ENCODE data around the gene SERPINB6.
A peak's percentile ranks its signal among the peaks of the same experiment; 100 is the strongest.

Gene SERPINB6

DNA sequence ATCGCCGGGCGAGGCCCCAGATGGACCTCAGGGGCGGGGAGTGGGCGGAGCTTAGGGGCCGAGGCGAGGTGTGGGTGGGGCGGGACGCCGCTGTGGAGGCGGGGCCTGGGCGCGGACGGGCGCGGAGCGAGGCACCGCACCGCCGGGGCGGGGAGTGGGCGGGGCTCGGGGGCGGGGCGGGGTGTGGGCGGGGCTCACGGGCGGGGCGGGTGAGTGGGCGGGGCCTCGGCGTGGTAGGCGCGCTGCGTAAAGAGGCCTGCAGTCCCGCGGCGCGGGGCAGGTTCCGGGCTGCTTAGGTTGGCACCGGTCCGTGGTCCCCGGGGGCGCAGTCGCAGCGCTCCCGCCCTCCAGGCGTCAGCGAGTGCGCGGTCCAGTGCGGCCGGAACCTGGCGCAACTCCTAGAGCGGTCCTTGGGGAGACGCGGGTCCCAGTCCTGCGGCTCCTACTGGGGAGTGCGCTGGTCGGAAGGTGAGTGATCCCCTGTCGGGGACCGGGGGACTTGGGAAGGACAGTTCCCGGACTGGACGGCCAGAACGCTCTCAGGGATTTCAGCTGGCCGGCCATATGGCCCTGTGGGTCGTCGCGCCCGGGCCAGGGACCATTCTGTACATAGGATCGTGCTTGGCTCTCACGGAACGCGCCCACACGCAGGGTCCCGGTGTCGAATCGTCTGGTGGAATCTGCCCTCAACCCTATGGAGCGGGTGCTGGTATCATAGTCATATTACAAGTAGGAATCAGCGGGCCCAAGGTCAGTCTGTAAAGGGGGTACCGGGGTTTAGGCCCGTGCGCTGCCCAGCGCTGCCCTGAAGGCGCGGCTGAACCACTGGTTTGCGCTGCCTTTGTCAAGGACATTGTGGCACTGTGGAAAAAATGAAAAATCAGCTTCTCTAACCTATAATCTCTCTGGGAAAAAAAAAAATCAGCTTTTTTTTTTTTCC is 28.5 kb upstream of the SERPINB6 start, which contains the start of gene NQO2:
TSS of gene NQO2 (plus strand) at position 277 of the 940 bp plus-strand sequence. CDS start 6,659 bp downstream, outside the sequence.
- DNase-seq (ENCODE audit: low spot score): peak; percentile 91

DNA sequence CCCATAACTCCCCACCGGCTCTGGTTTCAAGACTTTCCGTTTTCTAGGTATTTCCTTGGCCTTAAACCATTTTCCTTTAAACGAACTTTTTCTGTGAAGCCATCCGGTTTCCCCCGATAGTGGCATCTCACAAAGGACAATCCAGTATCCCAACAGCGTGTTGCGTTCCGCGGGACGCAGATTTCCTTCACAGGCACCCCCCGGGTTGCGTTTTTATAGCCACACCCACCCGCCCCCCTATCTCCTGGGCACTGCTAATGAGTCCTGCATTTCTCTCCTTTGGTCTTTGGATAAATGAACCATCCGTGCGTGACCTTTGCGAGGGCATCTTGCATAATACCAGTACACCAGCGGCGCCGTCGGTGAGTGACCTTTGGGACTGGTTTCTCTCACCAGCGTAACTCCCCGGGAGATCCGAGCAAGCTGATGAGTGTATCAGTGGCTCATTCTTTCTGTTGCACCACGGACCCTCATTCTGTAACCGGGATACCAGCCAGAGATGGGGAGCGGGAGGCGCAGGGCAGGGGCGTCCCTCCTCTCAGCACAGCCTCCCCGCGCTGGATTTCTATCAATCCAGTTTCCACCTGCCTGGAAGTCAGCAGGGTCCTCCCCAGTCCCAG is 27.7 kb upstream of the SERPINB6 start:
- DNase-seq (ENCODE audit: low spot score): no peak

GRCh38 chr6:2998249-2998997 is 27.1 kb upstream of the SERPINB6 start:
- peak; percentile 32 for DNase-seq (ENCODE audit: low spot score)

DNA sequence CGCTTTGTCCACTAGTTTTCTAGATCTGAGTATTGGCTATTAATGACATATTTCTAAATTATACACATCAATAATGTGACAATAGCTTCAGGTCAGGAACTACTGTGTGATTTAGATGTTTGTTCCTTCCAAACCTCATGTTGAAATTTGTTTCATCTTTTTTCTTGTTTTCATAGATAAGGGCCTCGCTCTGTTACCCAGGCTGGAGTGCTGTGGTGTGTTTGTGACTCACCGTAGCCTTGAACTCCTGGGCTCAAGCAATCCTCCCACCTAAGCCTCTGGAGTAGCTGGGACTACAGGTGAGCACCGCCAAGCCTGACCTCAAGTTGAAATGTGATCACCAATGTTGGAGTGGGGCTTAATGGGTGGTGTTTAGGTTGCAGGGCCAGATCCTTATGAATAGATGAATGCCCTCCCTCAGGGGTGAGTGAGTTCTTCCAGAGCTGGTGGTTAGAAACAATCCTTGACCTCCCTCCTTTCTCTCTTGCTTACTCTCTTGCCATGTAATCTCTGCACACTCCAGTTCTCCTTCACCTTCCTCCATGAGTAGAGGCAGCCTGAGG is 22.5 kb upstream of the SERPINB6 start:
- no peak for DNase-seq (ENCODE audit: low spot score)

DNA sequence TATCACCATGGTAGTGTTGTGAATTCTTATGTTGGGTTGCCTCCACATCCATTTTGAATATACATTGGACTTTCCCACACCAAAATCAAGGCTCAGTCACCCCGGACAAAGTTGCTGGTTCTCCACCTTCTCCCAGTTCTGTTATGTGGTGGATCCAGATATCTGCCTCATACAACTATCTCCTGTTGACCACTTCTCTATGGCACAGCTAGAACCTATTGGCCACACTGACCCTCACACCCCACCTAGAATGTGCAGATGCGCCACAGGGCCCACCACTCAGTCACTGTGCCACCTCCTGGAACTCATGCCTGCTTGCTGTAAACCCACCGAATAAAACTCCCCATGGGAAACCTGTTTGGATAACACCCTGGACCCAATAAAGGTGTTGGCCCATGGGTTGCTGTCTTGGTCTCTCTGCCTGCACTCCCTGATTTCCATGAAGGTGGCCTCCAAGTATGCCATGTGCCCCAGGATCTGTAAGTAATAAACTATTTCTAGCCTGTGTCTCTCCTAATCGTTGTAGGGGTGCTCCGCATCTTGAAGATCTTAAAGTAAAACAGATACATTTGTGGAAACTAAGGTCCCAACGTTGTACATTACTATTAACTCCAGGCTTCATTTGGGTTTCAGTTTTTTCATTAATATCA is 21.1 kb upstream of the SERPINB6 start:
- DNase-seq (ENCODE audit: low spot score): no peak

DNA sequence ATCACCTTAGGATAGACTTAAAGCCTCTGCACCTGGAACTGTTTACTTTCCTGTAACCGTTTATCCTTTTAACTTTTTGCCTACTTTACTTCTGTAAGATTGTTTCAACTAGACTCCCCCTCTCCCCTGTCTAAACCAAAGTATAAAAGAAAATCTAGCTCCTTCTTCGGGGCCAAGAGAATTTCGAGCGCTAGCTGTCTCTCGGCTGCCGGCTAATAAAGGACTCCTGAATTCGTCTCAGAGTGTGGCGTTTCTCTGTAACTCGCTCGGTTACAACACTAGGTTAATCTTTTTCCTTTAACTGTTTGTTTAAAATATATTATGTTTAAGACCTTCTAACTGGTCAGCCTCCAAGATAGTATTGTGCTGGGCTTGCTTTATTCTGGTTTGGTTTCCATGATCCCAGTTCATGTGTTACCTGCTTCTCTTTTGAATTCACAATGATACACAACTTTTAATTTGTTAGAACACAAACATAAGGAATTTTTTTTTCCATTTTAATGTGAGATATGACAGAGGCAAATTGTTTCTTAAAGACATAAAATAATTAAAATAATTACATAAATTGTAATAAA is 19.7 kb upstream of the SERPINB6 start:
- no peak for DNase-seq (ENCODE audit: low spot score)

DNA sequence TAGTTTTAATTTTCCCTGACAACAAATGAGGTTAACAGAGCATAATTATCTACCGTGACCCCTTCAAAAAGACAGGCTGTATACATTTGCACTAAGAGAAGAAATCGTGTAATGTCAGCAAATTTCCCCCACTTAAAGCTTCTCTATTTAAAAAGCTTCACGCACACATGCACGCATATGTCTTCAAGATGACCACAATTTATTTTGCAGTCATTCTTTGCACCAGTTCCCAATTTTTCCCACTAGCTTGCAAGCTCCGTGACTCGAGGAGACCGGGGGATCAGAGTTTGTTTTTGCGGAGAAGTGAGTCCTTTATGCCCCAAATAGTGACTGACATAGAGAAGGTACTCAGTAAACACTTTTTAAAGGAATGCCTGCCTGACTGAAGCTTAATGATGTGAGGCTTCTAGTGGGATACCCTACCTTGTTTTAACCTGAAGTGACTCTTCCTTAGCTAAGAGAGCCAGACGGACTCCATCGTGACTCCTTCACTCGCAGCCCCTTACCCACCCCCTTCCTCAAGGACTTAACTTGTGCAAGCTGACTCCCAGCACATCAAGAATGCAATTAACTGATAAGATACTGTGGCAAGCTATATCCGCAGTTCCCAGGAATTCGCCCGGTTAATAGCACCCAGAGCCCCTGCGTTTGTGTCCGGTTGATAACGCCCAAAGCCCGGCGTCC is 19.0 kb upstream of the SERPINB6 start:
- DNase-seq (ENCODE audit: low spot score): peak; percentile 14

GRCh38 chr6:2989332-2990247 is 18.2 kb upstream of the SERPINB6 start:
- peak; percentile 88 for DNase-seq (ENCODE audit: low spot score)

GRCh38 chr6:2988426-2989331 is 17.3 kb upstream of the SERPINB6 start:
- peak; percentile 72 for DNase-seq (ENCODE audit: low spot score)

- no peak for DNase-seq (ENCODE audit: low spot score)
Measured at GRCh38 chr6:2988094-2988425, 16.7 kb upstream of the SERPINB6 start.

DNA sequence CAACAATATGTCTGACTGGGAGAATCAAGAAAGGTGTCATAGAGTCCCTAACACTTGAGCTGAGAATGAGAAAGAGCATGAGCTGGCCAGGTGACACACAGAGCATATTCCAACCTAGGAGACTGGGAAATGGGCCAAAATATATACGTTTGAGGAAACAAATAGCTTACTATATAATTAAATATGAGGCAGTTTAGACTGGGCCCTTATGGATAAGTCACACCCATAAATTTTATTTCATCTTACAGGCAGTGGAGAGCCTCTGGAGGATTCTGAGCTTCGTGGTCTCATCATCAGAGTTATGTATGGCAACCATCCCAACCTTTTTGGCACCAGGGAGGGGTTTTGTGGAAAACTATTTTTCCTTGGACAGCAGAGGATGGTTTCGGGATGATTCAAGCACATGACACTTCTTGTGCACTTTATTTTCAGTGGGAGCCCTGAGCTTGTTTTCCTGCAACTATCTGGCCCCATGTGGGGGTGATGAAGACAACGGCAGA is 15.4 kb upstream of the SERPINB6 start:
- no peak for DNase-seq (ENCODE audit: low spot score)

GRCh38 chr6:2984738-2985406 is 13.5 kb upstream of the SERPINB6 start:
- DNase-seq (ENCODE audit: low spot score): no peak

- no peak for DNase-seq (ENCODE audit: low spot score)
Measured at GRCh38 chr6:2982426-2983117, 11.2 kb upstream of the SERPINB6 start.

GRCh38 chr6:2980465-2980855 is 9.1 kb upstream of the SERPINB6 start:
- no peak for DNase-seq (ENCODE audit: low spot score)

DNA sequence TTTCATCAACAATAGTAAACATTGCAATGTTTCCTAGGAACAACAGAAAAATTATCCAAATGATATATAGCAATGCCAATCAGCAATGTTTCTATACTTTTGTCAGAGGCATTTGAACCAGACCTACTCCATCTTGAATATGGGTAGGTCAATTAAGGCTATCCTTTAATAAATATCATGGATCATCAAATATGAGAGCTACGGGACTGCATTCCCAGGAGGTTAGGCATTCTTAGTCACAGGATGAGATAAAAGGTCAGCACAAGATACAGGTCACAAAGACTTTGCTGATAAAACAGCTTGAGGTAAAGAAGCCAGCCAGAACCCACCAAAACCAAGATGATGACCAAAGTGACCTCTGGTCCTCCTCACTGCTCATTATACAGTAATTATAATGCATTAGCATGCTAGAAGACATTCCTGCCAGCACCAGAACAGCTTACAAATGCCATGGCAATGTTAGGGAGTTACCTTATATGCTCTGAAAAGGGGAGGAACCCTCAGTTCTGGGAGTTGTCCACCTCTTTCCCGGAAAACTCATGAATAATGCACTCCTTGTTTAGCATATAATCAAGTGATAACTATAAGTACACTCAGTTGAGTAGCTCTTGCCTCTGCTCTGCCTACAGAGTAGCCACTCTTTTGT is 8.6 kb upstream of the SERPINB6 start:
- DNase-seq (ENCODE audit: low spot score): no peak

- no peak for DNase-seq (ENCODE audit: low spot score)
Measured at GRCh38 chr6:2978923-2979322, 7.6 kb upstream of the SERPINB6 start.
